ENCODE results near the gene PLA2G4E.

PLA2G4E gene

GRCh38 chr15:42050484-42051255 is 29.8 kb upstream of the PLA2G4E start:
- FAIRE-seq: no peak

- FAIRE-seq: no peak
Observed at GRCh38 chr15:42048821-42049200, 28.0 kb upstream of the PLA2G4E start.

GRCh38 chr15:42048080-42048820 is 27.4 kb upstream of the PLA2G4E start:
- no peak for FAIRE-seq

GRCh38 chr15:42046597-42046996 is 25.8 kb upstream of the PLA2G4E start:
- no peak for FAIRE-seq

- FAIRE-seq: no peak
Observed at GRCh38 chr15:42045211-42045615, 24.4 kb upstream of the PLA2G4E start.

GRCh38 chr15:42042602-42043400 is 22.0 kb upstream of the PLA2G4E start:
- no peak for FAIRE-seq

GRCh38 chr15:42038401-42038800 is 17.6 kb upstream of the PLA2G4E start:
- no peak for FAIRE-seq

- FAIRE-seq: no peak
Observed at GRCh38 chr15:42037656-42038055, 16.8 kb upstream of the PLA2G4E start.

GRCh38 chr15:42036966-42037365 is 16.1 kb upstream of the PLA2G4E start:
- FAIRE-seq: no peak

- FAIRE-seq: no peak
Observed at GRCh38 chr15:42036112-42036905, 15.5 kb upstream of the PLA2G4E start.

GRCh38 chr15:42035435-42035761 is 14.6 kb upstream of the PLA2G4E start:
- FAIRE-seq: no peak

GRCh38 chr15:42034628-42035434 is 14.0 kb upstream of the PLA2G4E start:
- no peak for FAIRE-seq

- no peak for FAIRE-seq
Observed at GRCh38 chr15:42033214-42033873, 12.5 kb upstream of the PLA2G4E start.

GRCh38 chr15:42032376-42033213 is 11.8 kb upstream of the PLA2G4E start:
- FAIRE-seq: no peak

GRCh38 chr15:42031198-42031915 is 10.5 kb upstream of the PLA2G4E start:
- FAIRE-seq: no peak

GRCh38 chr15:42027521-42027920 is 6.7 kb upstream of the PLA2G4E start:
- no peak for FAIRE-seq

- FAIRE-seq: no peak
Observed at GRCh38 chr15:42024303-42024702, 3.5 kb upstream of the PLA2G4E start.

GRCh38 chr15:42021593-42021992 is 751 bp upstream of the PLA2G4E start:
- FAIRE-seq: no peak
